Immature natural killer cell (primary cell): ENCODE results near the gene SYK. TPM values are rescaled to one million over a fixed set of nuclear protein-coding genes. Genes with fewer than 3 reads are reported as not detected.
A peak's percentile ranks its signal among the peaks of the same experiment; 100 is the strongest.
"Not testable (repeated sequence)": the region's sequence is repeated elsewhere in the genome, so short reads cannot be mapped to it uniquely, and the experiment has no call there.

Experiments
- DNase-seq, 3 donors: peaks; one replicate each; pipeline ENCODE4 v3.0.0; 2022; ENCODE audit warnings: mixed read lengths in 1 of 3
- H3K27ac Mint-ChIP-seq, 6 donors: one replicate each; pipeline ENCODE4 v1.8.0; 2020; ENCODE audit warnings: mixed read lengths in 6 of 6, mild to moderate bottlenecking in 5 of 6, inconsistent platforms in 4 of 6, moderate library complexity in 3 of 6
- H3K27me3 Mint-ChIP-seq, 3 donors: one replicate each; pipeline ENCODE4 v1.8.0; 2020 to 2021; ENCODE audit warnings: low read depth in 3 of 3, mild to moderate bottlenecking in 3 of 3, mixed read lengths in 3 of 3, moderate library complexity in 3 of 3, inconsistent platforms in 1 of 3
- H3K36me3 Mint-ChIP-seq, 3 donors: one replicate each; pipeline ENCODE4 v1.8.0; 2020; ENCODE audit warnings: mixed read lengths in 3 of 3, inconsistent platforms in 2 of 3, mild to moderate bottlenecking in 2 of 3
- H3K4me1 Mint-ChIP-seq, 2 donors: one replicate each; pipeline ENCODE4 v1.8.0; 2020; ENCODE audit warnings: inconsistent platforms in 2 of 2, mild to moderate bottlenecking in 2 of 2, mixed read lengths in 2 of 2, moderate library complexity in 1 of 2
- H3K4me3 Mint-ChIP-seq, 5 donors: one replicate each; pipeline ENCODE4 v1.8.0; 2020; ENCODE audit warnings: mild to moderate bottlenecking in 5 of 5, mixed read lengths in 5 of 5, inconsistent platforms in 3 of 5, moderate library complexity in 3 of 5
- H3K9me3 Mint-ChIP-seq, 6 donors: one replicate each; pipeline ENCODE4 v1.8.0; 2020; ENCODE audit warnings: mild to moderate bottlenecking in 6 of 6, mixed read lengths in 6 of 6, inconsistent platforms in 4 of 6, moderate library complexity in 3 of 6
- polyA plus RNA-seq, 3 donors: library from polyadenylated mRNA; unstranded; fragments of 300-500 nt; fragmentation: Illumina TruSeq; gene quantifications; one replicate each; pipeline ENCODE4 v1.2.3, GENCODE V29; 2021

SYK gene
- polyA plus RNA-seq, result 100 to 1,000 TPM in 1 of 3 donors, 10 to 100 TPM in 2; 50.1 to 125 (median 82.6) TPM

GRCh38 chr9:90801241-90801972, at the start of gene SYK:
SYK (plus strand) TSS chr9:90801819; CDS start chr9:90843899, 42,080 bp downstream.
- H3K27me3 Mint-ChIP-seq, result peaks cover 0 to 8% (median 2%) of the 10 kb centered on the region in 3 donors
- peaks cover 0 to 4% (median 0%) of the 10 kb centered on the region in 3 donors for H3K36me3 Mint-ChIP-seq
- peak within 1 kb of the TSS; percentile 82 to 97 (median 92) for H3K27ac Mint-ChIP-seq
- peak; percentile 40 to 60 (median 49) for DNase-seq
- H3K9me3 Mint-ChIP-seq, result no peaks in the 10 kb centered on the region
- peak within 1 kb of the TSS; percentile 89 to 94 (median 92) for H3K4me3 Mint-ChIP-seq
- peaks cover 45 to 59% of the 10 kb centered on the region in 2 donors for H3K4me1 Mint-ChIP-seq

DNA sequence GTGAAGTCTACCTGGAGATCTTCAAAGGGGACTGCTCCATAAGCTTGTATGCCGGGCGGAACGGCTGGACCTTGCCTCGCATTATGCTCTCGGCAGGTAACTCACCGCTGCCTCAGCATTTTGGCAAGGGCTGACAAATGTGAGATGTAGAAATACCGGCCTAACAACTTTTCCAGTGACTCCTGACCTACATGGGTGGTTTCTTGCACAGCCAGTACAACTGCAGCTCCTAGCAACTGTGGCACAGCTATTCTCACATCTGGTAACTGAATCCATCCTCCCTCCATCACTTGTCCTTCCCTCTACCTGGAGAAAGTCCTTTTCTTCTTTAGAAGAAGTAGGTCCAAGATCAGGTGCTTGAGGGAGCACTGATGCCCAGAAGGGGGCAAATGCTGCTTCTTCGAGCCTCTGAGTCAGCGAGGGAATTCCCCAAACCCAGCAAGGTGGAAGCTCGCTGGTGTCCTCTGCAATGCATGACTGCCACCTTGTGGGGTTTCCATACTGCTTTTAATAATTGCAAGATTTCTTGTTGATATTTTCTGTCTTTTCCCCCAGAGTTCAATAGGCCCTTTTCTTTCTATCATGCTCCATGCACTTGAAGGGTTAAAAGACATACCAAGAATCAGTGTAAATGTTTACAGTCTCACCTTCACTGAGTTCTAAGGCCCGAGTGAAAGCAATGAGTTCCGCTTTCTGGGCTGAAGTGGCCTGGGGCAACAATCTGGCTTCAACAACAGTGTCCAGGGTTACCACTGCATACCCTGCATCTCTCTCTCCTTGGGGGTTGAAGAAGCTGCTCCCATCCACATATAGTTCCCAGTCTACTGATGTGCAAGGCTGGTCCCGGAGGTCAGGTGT, 45.9 kb upstream of the SYK start:
- H3K36me3 Mint-ChIP-seq, H3K4me3 Mint-ChIP-seq, H3K9me3 Mint-ChIP-seq, H3K4me1 Mint-ChIP-seq, H3K27me3 Mint-ChIP-seq, H3K27ac Mint-ChIP-seq: not testable (repeated sequence)
- DNase-seq, result peak; percentile 26 to 31 (median 29)

DNA sequence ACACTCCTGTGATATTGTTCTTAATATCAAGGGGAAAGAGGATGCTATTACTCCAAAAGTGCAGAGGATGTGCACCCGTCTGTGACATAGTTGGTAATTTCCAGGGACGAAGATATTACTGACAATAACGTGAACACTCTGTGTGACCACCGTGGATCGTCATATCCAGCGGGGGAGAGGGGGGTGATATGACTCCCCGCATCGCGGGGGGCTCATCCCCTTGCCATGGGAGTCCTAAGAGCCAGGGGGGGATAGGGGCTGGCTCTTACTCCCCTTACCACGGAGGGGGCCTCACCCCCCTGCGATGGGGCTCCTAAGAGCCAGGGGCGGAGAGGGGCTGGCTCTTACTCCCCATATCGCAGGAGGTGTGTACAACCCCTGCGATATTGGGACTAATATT, 41.0 kb upstream of the SYK start:
- H3K9me3 Mint-ChIP-seq, H3K27ac Mint-ChIP-seq, DNase-seq: not testable (repeated sequence)

DNA sequence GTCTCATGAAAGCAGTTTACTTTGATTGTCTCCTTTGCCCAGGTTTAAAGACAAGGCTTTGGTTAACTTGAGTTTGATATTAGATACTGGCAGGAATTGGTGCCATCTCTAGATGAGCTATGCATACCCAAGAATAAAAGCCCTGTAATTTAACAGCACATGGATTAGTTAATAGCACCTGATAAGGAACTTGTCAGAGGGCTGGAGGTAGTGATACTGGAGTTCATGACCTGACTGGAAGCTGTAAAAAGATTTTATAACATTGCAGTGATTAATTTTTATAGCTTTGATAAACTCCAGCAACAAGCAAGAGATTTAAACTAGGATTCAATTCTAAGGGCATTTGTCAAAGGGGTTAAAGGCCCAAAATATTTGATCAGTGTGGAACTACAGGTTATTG, 34.9 kb upstream of the SYK start:
- Mint-ChIP-seq H3K27ac (no peak overlapping the region), H3K9me3 (peaks cover 0 to 3% (median 0%) of the 10 kb centered on the region in 6 donors)
- no peak for DNase-seq

More for the DNA sequence above, 41.0 kb upstream of the SYK start:
- H3K36me3 Mint-ChIP-seq, H3K4me3 Mint-ChIP-seq, H3K4me1 Mint-ChIP-seq, H3K27me3 Mint-ChIP-seq: not testable (repeated sequence)

GRCh38 chr9:90767523-90768100, 34.0 kb upstream of the SYK start:
- Mint-ChIP-seq H3K27me3 (peaks cover 0 to 4% (median 0%) of the 10 kb centered on the region in 3 donors), H3K36me3 (no peaks in the 10 kb centered on the region), H3K9me3 (peaks cover 0 to 3% (median 0%) of the 10 kb centered on the region in 6 donors), H3K4me3 (no peak overlapping the region), H3K27ac (no peak overlapping the region), H3K4me1 (no peaks in the 10 kb centered on the region)
- no peak for DNase-seq

More for the DNA sequence above, 34.9 kb upstream of the SYK start:
- H3K27me3 Mint-ChIP-seq, result peaks cover 0 to 4% (median 0%) of the 10 kb centered on the region in 3 donors
- no peaks in the 10 kb centered on the region for H3K4me1 Mint-ChIP-seq
- H3K36me3 Mint-ChIP-seq, result no peaks in the 10 kb centered on the region
- no peak overlapping the region for H3K4me3 Mint-ChIP-seq

DNA sequence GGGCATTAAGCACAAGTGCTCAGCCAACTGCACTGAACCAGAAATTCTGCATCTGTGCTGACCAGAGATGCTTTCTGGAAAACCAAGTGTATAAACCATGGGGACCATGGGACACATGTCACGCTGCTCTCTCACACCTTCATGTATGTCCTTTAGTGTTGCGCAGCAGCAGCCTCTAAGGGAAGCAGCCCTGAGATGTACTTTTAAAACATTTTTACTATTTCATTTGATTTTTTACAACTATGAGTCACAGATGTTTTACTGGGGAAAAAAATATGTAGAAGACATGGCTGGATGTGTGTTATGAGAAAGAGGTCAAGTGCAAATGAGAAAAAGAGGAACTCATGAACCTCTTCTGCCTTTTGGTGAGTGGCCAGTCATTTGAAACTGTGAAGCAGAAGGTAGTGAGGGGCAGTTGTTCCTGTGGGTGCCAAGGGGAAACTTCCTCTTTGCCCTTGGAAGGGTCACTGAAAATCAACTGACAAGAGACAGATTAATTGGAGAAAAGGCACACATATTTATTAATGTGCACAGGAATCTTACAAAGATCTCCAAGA, 31.4 kb upstream of the SYK start:
- DNase-seq, result no peak
- H3K4me1 Mint-ChIP-seq, result peaks cover 0 to 18% of the 10 kb centered on the region in 2 donors
- H3K4me3 Mint-ChIP-seq, result no peak overlapping the region

GRCh38 chr9:90770927-90771326, 30.7 kb upstream of the SYK start:
- H3K4me1 Mint-ChIP-seq, result peaks cover 0 to 18% of the 10 kb centered on the region in 2 donors

More for the DNA sequence above, 31.4 kb upstream of the SYK start:
- peaks cover 0 to 9% (median 0%) of the 10 kb centered on the region in 3 donors for H3K27me3 Mint-ChIP-seq
- H3K36me3 Mint-ChIP-seq, result no peaks in the 10 kb centered on the region
- H3K9me3 Mint-ChIP-seq, result peaks cover 0 to 3% (median 0%) of the 10 kb centered on the region in 6 donors
- H3K27ac Mint-ChIP-seq, result no peak overlapping the region

GRCh38 chr9:90772386-90772785, 29.2 kb upstream of the SYK start:
- Mint-ChIP-seq H3K27ac (no peak overlapping the region), H3K27me3 (peaks cover 0 to 9% (median 3%) of the 10 kb centered on the region in 3 donors), H3K9me3 (peaks cover 0 to 1% (median 0%) of the 10 kb centered on the region in 6 donors), H3K36me3 (no peaks in the 10 kb centered on the region), H3K4me3 (no peak overlapping the region), H3K4me1 (peaks cover 0 to 18% of the 10 kb centered on the region in 2 donors)
- no peak for DNase-seq

More at GRCh38 chr9:90770927-90771326, 30.7 kb upstream of the SYK start:
- Mint-ChIP-seq H3K27ac (no peak overlapping the region), H3K9me3 (peaks cover 0 to 1% (median 0%) of the 10 kb centered on the region in 6 donors), H3K36me3 (no peaks in the 10 kb centered on the region), H3K4me3 (no peak overlapping the region), H3K27me3 (peaks cover 0 to 9% (median 0%) of the 10 kb centered on the region in 3 donors)
- DNase-seq, result no peak

GRCh38 chr9:90773617-90774016, 28.0 kb upstream of the SYK start:
- Mint-ChIP-seq H3K27me3 (peaks cover 0 to 10% (median 3%) of the 10 kb centered on the region in 3 donors), H3K4me1 (peaks cover 0 to 18% of the 10 kb centered on the region in 2 donors)
- no peak for DNase-seq

DNA sequence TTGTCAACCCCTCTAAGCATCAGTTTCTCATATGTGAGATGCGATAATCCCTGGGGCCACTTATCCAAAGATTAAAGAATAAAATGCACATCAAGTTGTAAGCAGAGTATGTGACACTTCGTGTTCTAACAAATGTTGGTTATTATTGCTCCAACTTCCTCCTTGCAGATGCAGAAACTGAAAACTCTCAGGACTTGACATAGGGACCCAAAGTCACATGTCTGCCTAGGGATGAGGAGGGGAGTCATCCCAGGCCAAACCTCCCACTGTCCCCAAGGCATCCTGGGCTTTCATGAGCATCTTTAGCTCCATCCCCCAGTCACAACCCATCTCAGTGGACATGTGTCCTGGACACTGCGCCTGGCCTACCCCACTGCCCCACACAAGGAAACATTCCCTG, 27.5 kb upstream of the SYK start:
- H3K4me3 Mint-ChIP-seq, result no peak overlapping the region
- peaks cover 0 to 10% (median 3%) of the 10 kb centered on the region in 3 donors for H3K27me3 Mint-ChIP-seq
- H3K36me3 Mint-ChIP-seq, result no peaks in the 10 kb centered on the region
- H3K9me3 Mint-ChIP-seq, result no peaks in the 10 kb centered on the region
- DNase-seq, result no peak
- H3K27ac Mint-ChIP-seq, result no peak overlapping the region
- peaks cover 0 to 18% of the 10 kb centered on the region in 2 donors for H3K4me1 Mint-ChIP-seq

More at GRCh38 chr9:90773617-90774016, 28.0 kb upstream of the SYK start:
- no peaks in the 10 kb centered on the region for H3K9me3 Mint-ChIP-seq
- no peak overlapping the region for H3K27ac Mint-ChIP-seq
- H3K4me3 Mint-ChIP-seq, result no peak overlapping the region
- H3K36me3 Mint-ChIP-seq, result no peaks in the 10 kb centered on the region

- Mint-ChIP-seq H3K9me3 (no peaks in the 10 kb centered on the region), H3K4me3 (no peak overlapping the region), H3K36me3 (no peaks in the 10 kb centered on the region), H3K4me1 (peaks cover 0 to 18% of the 10 kb centered on the region in 2 donors), H3K27me3 (peaks cover 0 to 10% (median 3%) of the 10 kb centered on the region in 3 donors), H3K27ac (no peak overlapping the region)
- peak; percentile 3 to 24 (median 19) for DNase-seq
Observed at GRCh38 chr9:90774682-90775081, 26.9 kb upstream of the SYK start.

DNA sequence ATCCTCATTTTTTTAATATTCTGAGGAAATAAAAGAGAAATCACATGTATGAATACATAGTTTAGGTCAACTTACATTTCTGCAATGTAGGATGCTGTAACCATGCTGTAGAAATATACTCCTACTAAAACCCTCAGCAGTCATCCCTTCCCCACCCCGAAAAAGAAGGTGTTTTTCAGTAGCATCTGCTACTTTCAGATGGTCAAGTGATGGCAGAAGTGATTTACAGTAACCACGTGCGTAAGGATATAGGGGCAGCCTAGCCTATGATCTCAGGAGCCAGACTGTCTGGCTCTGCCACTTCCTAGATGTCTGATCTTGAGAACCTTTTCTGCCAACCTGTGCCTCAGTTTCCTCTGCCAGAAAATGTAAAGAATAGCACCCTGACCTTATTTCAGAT, 26.0 kb upstream of the SYK start:
- H3K27ac Mint-ChIP-seq, result no peak overlapping the region
- H3K4me3 Mint-ChIP-seq, result no peak overlapping the region
- peaks cover 0 to 18% of the 10 kb centered on the region in 2 donors for H3K4me1 Mint-ChIP-seq
- no peaks in the 10 kb centered on the region for H3K9me3 Mint-ChIP-seq
- H3K27me3 Mint-ChIP-seq, result peaks cover 0 to 12% (median 3%) of the 10 kb centered on the region in 3 donors
- DNase-seq, result no peak
- no peaks in the 10 kb centered on the region for H3K36me3 Mint-ChIP-seq

DNA sequence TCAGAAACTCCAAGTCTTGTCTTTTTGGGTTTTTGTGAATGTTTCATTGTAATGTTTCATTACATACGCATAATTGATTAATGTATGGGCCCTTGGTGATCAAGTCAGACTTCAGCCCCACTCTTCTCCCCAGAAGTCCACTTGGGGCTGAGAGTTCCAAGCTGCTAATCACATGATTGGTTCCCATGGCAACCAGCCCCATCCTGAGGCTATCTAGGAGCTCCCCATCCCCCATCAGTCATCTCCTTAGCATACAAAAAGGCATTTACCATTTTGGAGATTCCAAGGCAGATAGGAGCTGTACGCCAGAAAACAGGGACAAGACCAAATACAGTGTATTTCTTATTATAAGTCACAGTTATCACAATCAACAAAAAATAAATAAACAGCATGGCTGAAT, 22.9 kb upstream of the SYK start:
- DNase-seq, result no peak
- Mint-ChIP-seq H3K27me3 (peaks cover 0 to 12% (median 5%) of the 10 kb centered on the region in 3 donors), H3K27ac (no peak overlapping the region), H3K9me3 (no peaks in the 10 kb centered on the region), H3K36me3 (no peaks in the 10 kb centered on the region), H3K4me3 (no peak overlapping the region), H3K4me1 (peaks cover 0 to 14% of the 10 kb centered on the region in 2 donors)
